HEK293 (cell line): ENCODE results near the gene CYTH3.

Experiments
- SP3 ChIP-seq: fragments of 450-650 bp; formaldehyde crosslinking; IDR thresholded peaks from 2 replicates; pipeline ENCODE4 v1.5.1; 2016; ENCODE audit warnings: missing biosample characterization, missing genetic modification characterization
- ZNF10 ChIP-seq: fragments of 450-650 bp; formaldehyde crosslinking; IDR thresholded peaks from 2 replicates; pipeline ENCODE4 v1.5.1; 2017; ENCODE audit warnings: missing biosample characterization, missing genetic modification characterization
- ZNF23 ChIP-seq: fragments of 450-650 bp; formaldehyde crosslinking; IDR thresholded peaks from 2 replicates; pipeline ENCODE4 v1.5.1; 2016; ENCODE audit warnings: missing biosample characterization, missing genetic modification characterization, borderline replicate concordance
- ZNF311 ChIP-seq: fragments of 450-650 bp; formaldehyde crosslinking; IDR thresholded peaks from 2 replicates; pipeline ENCODE4 v1.5.1; 2017; ENCODE audit warnings: missing biosample characterization, missing genetic modification characterization, borderline replicate concordance
- ZNF529 ChIP-seq: fragments of 450-650 bp; formaldehyde crosslinking; IDR thresholded peaks from 2 replicates; pipeline ENCODE4 v1.5.1; 2017; ENCODE audit warnings: missing genetic modification characterization, missing biosample characterization; ENCODE audit not compliant: insufficient replicate concordance
- TF ChIP-seq, protein P1 (sequence below): fragments of 450-650 bp; formaldehyde crosslinking; conservative IDR thresholded peaks from 2 replicates; pipeline ENCODE4 v1.5.1; 2016; ENCODE audit warnings: low read depth, missing biosample characterization, missing genetic modification characterization
- TF ChIP-seq, protein P2 (sequence below): fragments of 450-650 bp; formaldehyde crosslinking; IDR thresholded peaks from 2 replicates; pipeline ENCODE4 v1.5.1; 2016; ENCODE audit warnings: missing biosample characterization, missing genetic modification characterization
- TF ChIP-seq, protein P3 (sequence below): fragments of 450-650 bp; formaldehyde crosslinking; IDR thresholded peaks from 2 replicates; pipeline ENCODE4 v1.5.1; 2016; ENCODE audit warnings: missing biosample characterization, missing genetic modification characterization, low read depth

DNA sequence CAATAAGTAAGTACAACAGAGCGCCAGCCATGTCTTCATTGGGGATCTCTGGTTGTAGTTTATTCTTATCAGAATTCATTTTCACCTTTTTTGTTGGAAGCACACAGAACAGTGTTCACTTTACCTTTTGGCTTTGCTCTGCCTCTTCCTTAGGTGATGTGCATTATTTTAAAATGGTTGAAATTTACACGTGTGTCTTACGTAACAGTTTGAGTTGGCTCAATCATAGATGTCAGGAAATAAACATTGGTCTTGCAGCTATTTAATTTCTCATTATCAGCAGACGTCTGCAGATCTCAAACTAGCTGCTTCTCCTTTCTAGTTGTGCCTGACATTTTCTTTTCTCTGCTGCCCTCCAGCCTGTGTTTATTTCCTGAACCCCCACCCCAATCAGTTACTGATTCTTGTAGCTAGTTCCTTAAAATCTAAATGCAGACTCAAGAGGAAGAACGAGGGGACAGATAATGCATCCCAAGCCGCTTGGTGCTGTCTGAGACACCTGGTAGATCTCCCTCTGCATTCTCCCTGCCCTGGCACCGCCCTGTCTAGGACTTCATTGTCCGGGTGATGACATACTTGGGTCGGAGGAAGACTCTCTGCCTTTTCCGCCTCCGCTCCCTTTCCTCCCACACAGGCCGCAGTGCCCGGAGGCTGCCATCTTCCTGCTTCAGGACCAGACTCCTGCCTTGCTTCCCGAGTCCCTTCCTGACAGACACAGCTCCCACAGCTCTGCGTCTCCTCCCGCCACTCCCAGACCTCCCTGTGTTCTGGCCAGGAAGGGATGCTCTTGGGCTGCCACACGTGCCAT lies 133.0 kb downstream of the CYTH3 start:
- no peak for TF ChIP-seq ZNF10 (tag by site-specific recombination)
- TF ChIP-seq ZNF311 (tag by site-specific recombination): no peak
- no peak for TF ChIP-seq SP3
- TF ChIP-seq, protein P1, sequence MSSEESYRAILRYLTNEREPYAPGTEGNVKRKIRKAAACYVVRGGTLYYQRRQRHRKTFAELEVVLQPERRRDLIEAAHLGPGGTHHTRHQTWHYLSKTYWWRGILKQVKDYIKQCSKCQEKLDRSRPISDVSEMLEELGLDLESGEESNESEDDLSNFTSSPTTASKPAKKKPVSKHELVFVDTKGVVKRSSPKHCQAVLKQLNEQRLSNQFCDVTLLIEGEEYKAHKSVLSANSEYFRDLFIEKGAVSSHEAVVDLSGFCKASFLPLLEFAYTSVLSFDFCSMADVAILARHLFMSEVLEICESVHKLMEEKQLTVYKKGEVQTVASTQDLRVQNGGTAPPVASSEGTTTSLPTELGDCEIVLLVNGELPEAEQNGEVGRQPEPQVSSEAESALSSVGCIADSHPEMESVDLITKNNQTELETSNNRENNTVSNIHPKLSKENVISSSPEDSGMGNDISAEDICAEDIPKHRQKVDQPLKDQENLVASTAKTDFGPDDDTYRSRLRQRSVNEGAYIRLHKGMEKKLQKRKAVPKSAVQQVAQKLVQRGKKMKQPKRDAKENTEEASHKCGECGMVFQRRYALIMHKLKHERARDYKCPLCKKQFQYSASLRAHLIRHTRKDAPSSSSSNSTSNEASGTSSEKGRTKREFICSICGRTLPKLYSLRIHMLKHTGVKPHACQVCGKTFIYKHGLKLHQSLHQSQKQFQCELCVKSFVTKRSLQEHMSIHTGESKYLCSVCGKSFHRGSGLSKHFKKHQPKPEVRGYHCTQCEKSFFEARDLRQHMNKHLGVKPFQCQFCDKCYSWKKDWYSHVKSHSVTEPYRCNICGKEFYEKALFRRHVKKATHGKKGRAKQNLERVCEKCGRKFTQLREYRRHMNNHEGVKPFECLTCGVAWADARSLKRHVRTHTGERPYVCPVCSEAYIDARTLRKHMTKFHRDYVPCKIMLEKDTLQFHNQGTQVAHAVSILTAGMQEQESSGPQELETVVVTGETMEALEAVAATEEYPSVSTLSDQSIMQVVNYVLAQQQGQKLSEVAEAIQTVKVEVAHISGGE (tag by site-specific recombination): no peak
- TF ChIP-seq, protein P2, sequence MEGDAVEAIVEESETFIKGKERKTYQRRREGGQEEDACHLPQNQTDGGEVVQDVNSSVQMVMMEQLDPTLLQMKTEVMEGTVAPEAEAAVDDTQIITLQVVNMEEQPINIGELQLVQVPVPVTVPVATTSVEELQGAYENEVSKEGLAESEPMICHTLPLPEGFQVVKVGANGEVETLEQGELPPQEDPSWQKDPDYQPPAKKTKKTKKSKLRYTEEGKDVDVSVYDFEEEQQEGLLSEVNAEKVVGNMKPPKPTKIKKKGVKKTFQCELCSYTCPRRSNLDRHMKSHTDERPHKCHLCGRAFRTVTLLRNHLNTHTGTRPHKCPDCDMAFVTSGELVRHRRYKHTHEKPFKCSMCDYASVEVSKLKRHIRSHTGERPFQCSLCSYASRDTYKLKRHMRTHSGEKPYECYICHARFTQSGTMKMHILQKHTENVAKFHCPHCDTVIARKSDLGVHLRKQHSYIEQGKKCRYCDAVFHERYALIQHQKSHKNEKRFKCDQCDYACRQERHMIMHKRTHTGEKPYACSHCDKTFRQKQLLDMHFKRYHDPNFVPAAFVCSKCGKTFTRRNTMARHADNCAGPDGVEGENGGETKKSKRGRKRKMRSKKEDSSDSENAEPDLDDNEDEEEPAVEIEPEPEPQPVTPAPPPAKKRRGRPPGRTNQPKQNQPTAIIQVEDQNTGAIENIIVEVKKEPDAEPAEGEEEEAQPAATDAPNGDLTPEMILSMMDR (tag by site-specific recombination): no peak
- no peak for TF ChIP-seq ZNF23 (tag by site-specific recombination)
- TF ChIP-seq, protein P3, sequence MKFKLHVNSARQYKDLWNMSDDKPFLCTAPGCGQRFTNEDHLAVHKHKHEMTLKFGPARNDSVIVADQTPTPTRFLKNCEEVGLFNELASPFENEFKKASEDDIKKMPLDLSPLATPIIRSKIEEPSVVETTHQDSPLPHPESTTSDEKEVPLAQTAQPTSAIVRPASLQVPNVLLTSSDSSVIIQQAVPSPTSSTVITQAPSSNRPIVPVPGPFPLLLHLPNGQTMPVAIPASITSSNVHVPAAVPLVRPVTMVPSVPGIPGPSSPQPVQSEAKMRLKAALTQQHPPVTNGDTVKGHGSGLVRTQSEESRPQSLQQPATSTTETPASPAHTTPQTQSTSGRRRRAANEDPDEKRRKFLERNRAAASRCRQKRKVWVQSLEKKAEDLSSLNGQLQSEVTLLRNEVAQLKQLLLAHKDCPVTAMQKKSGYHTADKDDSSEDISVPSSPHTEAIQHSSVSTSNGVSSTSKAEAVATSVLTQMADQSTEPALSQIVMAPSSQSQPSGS (tag by site-specific recombination): no peak
- no peak for TF ChIP-seq ZNF529 (tag by site-specific recombination)
